Sigmoid colon (tissue), 7 donors: ENCODE measurements around the gene NEBL. TPM values are rescaled to one million over a fixed set of nuclear protein-coding genes. Genes with fewer than 3 reads are reported as not detected.

Experiments used
- DNase-seq: peaks from one replicate; pipeline ENCODE4 v3.0.0-alpha.2; 2019
- H3K27ac ChIP-seq, 4 donors: fragments of 200-600 bp; sonication (generic); one replicate each; pipeline ENCODE4 v1.5.1; 2016 to 2019; ENCODE audit warnings: mild to moderate bottlenecking in 1 of 4
- H3K27me3 ChIP-seq, 3 donors: fragments of 200-600 bp; sonication (generic); one replicate each; pipeline ENCODE4 v1.5.1; 2019; ENCODE audit warnings: mild to moderate bottlenecking in 1 of 3
- H3K36me3 ChIP-seq, 4 donors: fragments of 200-600 bp; sonication (generic); one replicate each; pipeline ENCODE4 v1.5.1; 2016 to 2019
- H3K4me1 ChIP-seq, 4 donors: fragments of 200-600 bp; sonication (generic); one replicate each; pipeline ENCODE4 v1.5.1; 2017 to 2019
- H3K4me3 ChIP-seq, 4 donors: fragments of 200-600 bp; sonication (generic); one replicate each; pipeline ENCODE4 v1.5.1; 2017 to 2019; ENCODE audit warnings: mild to moderate bottlenecking in 2 of 4, moderate library complexity in 1 of 4
- H3K9me3 ChIP-seq, 4 donors: fragments of 200-600 bp in 3 of 4; sonication (generic) in 3 of 4; one replicate each; pipeline versions ENCODE4 v1.5.1 to v1.6.1; 2013 to 2019
- EP300 ChIP-seq, 4 donors: sonication (generic); formaldehyde crosslinking; IDR thresholded peaks; one replicate each; pipeline ENCODE4 v1.6.1; 2017; ENCODE audit warnings: antibody characterized with exemption in 4 of 4
- POLR2A ChIP-seq, 2 donors: fragments of 450-650 bp; IDR thresholded peaks; one replicate each; pipeline ENCODE4 v1.6.1; 2016; ENCODE audit warnings: antibody characterized with exemption in 2 of 2, mild to moderate bottlenecking in 2 of 2, moderate library complexity in 2 of 2
- POLR2AphosphoS5 ChIP-seq, 4 donors: sonication (generic); formaldehyde crosslinking; IDR thresholded peaks; one replicate each; pipeline ENCODE4 v1.6.1; 2017; ENCODE audit warnings: antibody characterized with exemption in 4 of 4
- WGBS, 2 donors: extraction: QIAGEN DNeasy Blood & Tissue Kit; methylation state at CpG; one replicate each; pipeline ENCODE4 v1.1.7; 2013; 5-methylcytosine and 5-hydroxymethylcytosine counted together
- intact Hi-C: fragments of 100-400 bp; cut with DNase I; formaldehyde crosslinking; loops from one replicate; pipeline ENCODE4 v1.15.1; 2023
- polyA plus RNA-seq, 3 donors: library from polyadenylated mRNA; stranded (reverse); fragments of 200-250 nt; gene quantifications; one replicate each; pipeline ENCODE4 v1.2.3, GENCODE V29; 2013
- total RNA-seq, 4 donors: library from RNA; depleted of rRNA; stranded (reverse); fragments of >200 nt; gene quantifications; one replicate each; pipeline ENCODE4 v1.1.0, GENCODE V29; 2016
- TF ChIP-seq, protein P1 (sequence below), 4 experiments: fragments of 450-650 bp in 3 of 4; fragments of 200-600 bp in 1 of 4; IDR thresholded peaks; one replicate each; pipeline ENCODE4 v1.5.1; 2016 to 2019; ENCODE audit warnings: antibody characterized with exemption in 4 of 4, mild to moderate bottlenecking in 3 of 4, moderate library complexity in 2 of 4
- donor health status: healthy with polysubstance abuse.
- donor health status: Bipolar disorder and iron deficiency.
- donor health status: healthy.

Gene NEBL
- total and polyA plus RNA-seq, 7 donors = 1.1 to 4.9 (median 2.1) TPM

DNA sequence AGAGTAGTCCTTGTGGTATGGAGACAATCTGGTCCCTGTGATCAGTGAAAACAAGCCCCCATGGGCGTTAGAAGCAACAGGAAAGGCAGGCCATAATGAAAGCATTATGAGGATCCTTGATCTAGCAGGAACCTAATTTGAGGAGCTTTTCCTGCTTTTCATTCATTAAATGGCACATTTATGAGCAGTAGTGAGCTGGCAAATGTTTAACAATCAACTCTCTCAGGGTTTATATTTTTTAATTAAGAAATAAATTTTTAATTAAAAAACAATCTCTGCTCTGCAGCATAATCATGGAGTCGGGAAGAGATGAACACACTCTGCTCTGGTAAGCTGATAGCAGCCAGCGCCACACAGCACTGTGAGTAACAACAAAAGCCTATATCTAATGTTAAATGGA, 11.3 kb upstream of the NEBL start:
- Histone ChIP-seq H3K9me3 (no peaks in the 10 kb centered on the region), H3K4me1 (no peaks in the 10 kb centered on the region), H3K27ac (no peak overlapping the region), H3K36me3 (no peaks in the 10 kb centered on the region), H3K4me3 (no peak overlapping the region), H3K27me3 (no peaks in the 10 kb centered on the region)
- no peak for TF ChIP-seq EP300 (IDR thresholded peaks at IDR 0.05)
- TF ChIP-seq POLR2AphosphoS5 (IDR thresholded peaks at IDR 0.05) = no peak
- TF ChIP-seq, protein P1, sequence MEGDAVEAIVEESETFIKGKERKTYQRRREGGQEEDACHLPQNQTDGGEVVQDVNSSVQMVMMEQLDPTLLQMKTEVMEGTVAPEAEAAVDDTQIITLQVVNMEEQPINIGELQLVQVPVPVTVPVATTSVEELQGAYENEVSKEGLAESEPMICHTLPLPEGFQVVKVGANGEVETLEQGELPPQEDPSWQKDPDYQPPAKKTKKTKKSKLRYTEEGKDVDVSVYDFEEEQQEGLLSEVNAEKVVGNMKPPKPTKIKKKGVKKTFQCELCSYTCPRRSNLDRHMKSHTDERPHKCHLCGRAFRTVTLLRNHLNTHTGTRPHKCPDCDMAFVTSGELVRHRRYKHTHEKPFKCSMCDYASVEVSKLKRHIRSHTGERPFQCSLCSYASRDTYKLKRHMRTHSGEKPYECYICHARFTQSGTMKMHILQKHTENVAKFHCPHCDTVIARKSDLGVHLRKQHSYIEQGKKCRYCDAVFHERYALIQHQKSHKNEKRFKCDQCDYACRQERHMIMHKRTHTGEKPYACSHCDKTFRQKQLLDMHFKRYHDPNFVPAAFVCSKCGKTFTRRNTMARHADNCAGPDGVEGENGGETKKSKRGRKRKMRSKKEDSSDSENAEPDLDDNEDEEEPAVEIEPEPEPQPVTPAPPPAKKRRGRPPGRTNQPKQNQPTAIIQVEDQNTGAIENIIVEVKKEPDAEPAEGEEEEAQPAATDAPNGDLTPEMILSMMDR (IDR thresholded peaks at IDR 0.05) = no peak
- TF ChIP-seq POLR2A (IDR thresholded peaks at IDR 0.05) = no peak
- intact Hi-C loops = no loop called here
- no peak for DNase-seq
- 84% methylated on average over 3 of the region's 3 CpGs for WGBS, 2 donors

DNA sequence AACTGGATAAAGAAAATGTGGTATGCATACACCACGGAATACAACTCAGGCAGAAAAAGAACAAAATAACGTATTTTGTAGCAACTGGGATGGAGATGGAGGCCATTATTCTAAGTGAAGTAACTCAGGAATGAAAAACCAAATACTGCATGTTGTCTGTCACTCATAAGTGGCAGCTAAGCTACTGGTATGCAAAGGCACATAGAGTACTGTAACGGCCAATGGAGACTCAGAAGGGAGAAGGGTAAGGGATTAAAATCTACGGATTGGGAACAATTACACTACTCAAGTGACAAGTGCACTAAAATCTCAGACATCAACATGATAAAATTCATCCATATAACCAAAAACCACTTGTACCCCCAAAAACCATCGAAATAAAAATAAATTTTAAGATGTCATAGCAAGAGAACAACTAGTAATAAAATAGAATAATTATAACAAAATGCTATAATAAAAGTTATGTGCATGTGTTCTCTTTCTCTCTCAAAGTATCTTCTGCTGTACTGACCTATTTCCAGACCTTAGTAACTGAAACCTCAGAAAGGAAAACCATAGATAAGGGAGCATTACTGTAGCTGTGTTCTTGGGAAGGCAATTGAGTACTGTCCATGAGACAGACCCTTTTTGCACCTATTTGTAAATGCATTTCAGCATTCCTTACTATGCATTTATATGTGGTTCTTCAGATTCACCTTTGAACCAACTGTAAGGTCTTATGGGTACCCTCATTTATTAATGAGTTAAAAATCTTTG, 6.7 kb upstream of the NEBL start:
- H3K36me3 ChIP-seq = no peaks in the 10 kb centered on the region
- no peaks in the 10 kb centered on the region for H3K9me3 ChIP-seq
- H3K4me3 ChIP-seq = no peak overlapping the region
- H3K27ac ChIP-seq = no peak overlapping the region
- TF ChIP-seq POLR2AphosphoS5 (IDR thresholded peaks at IDR 0.05) = no peak
- no peak for TF ChIP-seq EP300 (IDR thresholded peaks at IDR 0.05)
- TF ChIP-seq, protein P1 (IDR thresholded peaks at IDR 0.05) = no peak
- no peak for TF ChIP-seq POLR2A (IDR thresholded peaks at IDR 0.05)
- DNase-seq = no peak
- intact Hi-C loops = no loop called here
- no peaks in the 10 kb centered on the region for H3K27me3 ChIP-seq
- no peaks in the 10 kb centered on the region for H3K4me1 ChIP-seq
- 89 to 91% methylated on average over 5 of the region's 5 CpGs for WGBS, 2 donors

DNA sequence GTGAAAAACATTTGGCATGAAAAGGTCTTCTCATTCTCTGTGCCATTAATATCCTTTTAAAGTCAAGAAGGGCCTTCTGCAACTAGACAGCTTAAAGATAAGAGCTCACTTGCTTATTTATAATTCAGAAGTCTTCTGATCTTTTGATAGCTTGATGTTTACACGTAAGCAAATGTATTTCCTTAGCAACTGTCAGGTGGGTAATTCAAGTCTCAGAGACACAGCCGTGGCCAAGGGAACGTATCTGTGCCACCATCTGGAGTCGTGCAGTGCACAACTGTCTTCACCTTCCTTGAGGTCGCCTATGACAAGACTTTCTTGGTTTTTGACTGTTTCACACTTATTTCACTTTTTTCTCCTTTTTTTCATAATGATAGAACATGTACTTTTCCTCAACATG, 4.0 kb upstream of the NEBL start:
- Histone ChIP-seq H3K36me3 (no peaks in the 10 kb centered on the region), H3K27me3 (no peaks in the 10 kb centered on the region), H3K4me3 (no peak overlapping the region), H3K4me1 (no peaks in the 10 kb centered on the region), H3K27ac (no peak overlapping the region), H3K9me3 (no peaks in the 10 kb centered on the region)
- no peak for DNase-seq
- WGBS, 2 donors = 87 to 88% methylated on average over 5 of the region's 5 CpGs
- intact Hi-C loops = no loop called here
- TF ChIP-seq, protein P1 (IDR thresholded peaks at IDR 0.05) = no peak
- no peak for TF ChIP-seq POLR2A (IDR thresholded peaks at IDR 0.05)
- no peak for TF ChIP-seq EP300 (IDR thresholded peaks at IDR 0.05)

DNA sequence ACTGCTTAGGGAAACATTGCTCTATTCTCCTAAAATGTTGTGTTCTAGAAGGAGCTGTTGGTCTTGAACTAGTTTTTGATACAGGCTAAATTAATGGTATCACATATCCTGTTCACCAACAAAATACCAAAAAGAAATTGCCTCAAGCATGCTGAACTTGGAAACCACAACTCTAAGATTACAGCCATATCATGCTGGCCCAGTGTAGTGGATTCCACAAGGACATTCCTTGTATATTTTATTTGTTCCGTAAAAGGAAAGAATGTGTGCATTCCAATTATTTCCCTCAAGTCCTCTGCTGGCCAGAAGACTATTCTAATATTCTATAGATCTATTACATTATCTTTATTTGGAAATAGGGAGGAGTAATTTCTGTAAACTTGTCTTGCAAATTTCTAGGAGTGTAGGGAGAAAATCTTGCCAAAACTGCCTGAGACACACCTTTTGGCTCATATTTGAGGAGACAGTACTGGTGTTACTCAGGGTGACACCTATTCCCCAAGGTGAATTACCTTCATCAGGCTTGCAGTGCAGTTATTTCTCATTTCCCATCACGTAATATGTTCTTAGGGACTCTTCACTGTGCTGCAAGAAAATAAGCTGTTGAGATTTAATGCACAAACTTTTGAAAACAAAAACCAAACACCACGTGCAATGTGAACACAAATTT, 1.9 kb upstream of the NEBL start:
- 87 to 88% methylated on average over 3 of the region's 3 CpGs for WGBS, 2 donors
- intact Hi-C loops = no loop called here
- H3K4me1 ChIP-seq = no peaks in the 10 kb centered on the region
- H3K4me3 ChIP-seq = no peak overlapping the region
- TF ChIP-seq POLR2A (IDR thresholded peaks at IDR 0.05) = no peak
- TF ChIP-seq, protein P1 (IDR thresholded peaks at IDR 0.05) = no peak
- no peak for TF ChIP-seq EP300 (IDR thresholded peaks at IDR 0.05)
- TF ChIP-seq POLR2AphosphoS5 (IDR thresholded peaks at IDR 0.05) = no peak
- H3K27me3 ChIP-seq = no peaks in the 10 kb centered on the region
- no peaks in the 10 kb centered on the region for H3K36me3 ChIP-seq
- DNase-seq = no peak
- no peaks in the 10 kb centered on the region for H3K9me3 ChIP-seq
- no peak overlapping the region for H3K27ac ChIP-seq
